H9 (cell line): ENCODE data around the gene SUN2. TPM values are rescaled to one million over a fixed set of nuclear protein-coding genes. Genes with fewer than 3 reads are reported as not detected.

Experiments
- DNase-seq: peaks from one replicate; pipeline ENCODE4 v3.0.0-alpha.2; 2017
- H2AFZ ChIP-seq: one replicate; pipeline ENCODE4 v1.6.1; 2013; ENCODE audit warnings: mild to moderate bottlenecking, low read length, control low read depth, moderate library complexity
- H2AK5ac ChIP-seq: 2 replicates; pipeline ENCODE4 v1.6.1; 2013; ENCODE audit warnings: low read length, control low read depth, mixed read lengths; ENCODE audit not compliant: insufficient read length
- H2BK120ac ChIP-seq: one replicate; pipeline ENCODE4 v1.6.1; 2013; ENCODE audit warnings: low read depth, mild to moderate bottlenecking, low read length, control low read depth, inconsistent platforms; ENCODE audit not compliant: poor library complexity, severe bottlenecking
- H2BK12ac ChIP-seq: 2 replicates; pipeline ENCODE4 v1.6.1; 2013; ENCODE audit warnings: low read length, control low read depth, mixed read lengths, low read depth; ENCODE audit not compliant: insufficient read length
- H2BK15ac ChIP-seq: 2 replicates; pipeline ENCODE4 v1.6.1; 2013; ENCODE audit warnings: low read depth, low read length, control low read depth
- H2BK20ac ChIP-seq: one replicate; pipeline ENCODE4 v1.6.1; 2013; ENCODE audit warnings: low read depth, mild to moderate bottlenecking, low read length, control low read depth, inconsistent platforms; ENCODE audit not compliant: poor library complexity, severe bottlenecking
- H2BK5ac ChIP-seq: 2 replicates; pipeline ENCODE4 v1.6.1; 2013; ENCODE audit warnings: low read length, control low read depth, mixed read lengths; ENCODE audit not compliant: insufficient read length
- H3K14ac ChIP-seq: 2 replicates; pipeline ENCODE4 v1.6.1; 2013; ENCODE audit warnings: low read length, control low read depth; ENCODE audit not compliant: insufficient read depth
- H3K18ac ChIP-seq: 2 replicates; pipeline ENCODE4 v1.6.1; 2013; ENCODE audit warnings: low read depth, mild to moderate bottlenecking, mixed read lengths, low read length, control low read depth; ENCODE audit not compliant: insufficient read length
- H3K23ac ChIP-seq: 2 replicates; pipeline ENCODE4 v1.6.1; 2013; ENCODE audit warnings: low read length, control low read depth, mixed read lengths, low read depth; ENCODE audit not compliant: insufficient read length
- H3K23me2 ChIP-seq: 2 replicates; pipeline ENCODE4 v1.6.1; 2013; ENCODE audit warnings: low read depth, mild to moderate bottlenecking, mixed read lengths, low read length, control low read depth; ENCODE audit not compliant: insufficient read length, poor library complexity, severe bottlenecking
- H3K27ac ChIP-seq: 2 replicates; pipeline ENCODE4 v1.5.1; 2013; ENCODE audit warnings: low read length, control low read depth, mixed read lengths, low read depth; ENCODE audit not compliant: insufficient read length
- H3K27me3 ChIP-seq: 2 replicates; pipeline ENCODE4 v1.6.1; 2013; ENCODE audit warnings: low read length, control low read depth, inconsistent platforms; ENCODE audit not compliant: insufficient read depth
- H3K4ac ChIP-seq: 2 replicates; pipeline ENCODE4 v1.6.1; 2013; ENCODE audit warnings: low read depth, mild to moderate bottlenecking, control low read depth, inconsistent platforms, low read length, moderate library complexity
- H3K4me1 ChIP-seq: 2 replicates; pipeline ENCODE4 v1.6.1; 2013; ENCODE audit warnings: low read length, control low read depth, inconsistent platforms; ENCODE audit not compliant: insufficient read depth
- H3K4me2 ChIP-seq: 2 replicates; pipeline ENCODE4 v1.6.1; 2013; ENCODE audit warnings: low read length, control low read depth, mixed read lengths; ENCODE audit not compliant: insufficient read length, insufficient read depth
- H3K56ac ChIP-seq: 2 replicates; pipeline ENCODE4 v1.6.1; 2013; ENCODE audit warnings: low read depth, mild to moderate bottlenecking, mixed read lengths, low read length, control low read depth; ENCODE audit not compliant: insufficient read length
- H3K79me1 ChIP-seq: 2 replicates; pipeline ENCODE4 v1.6.1; 2013; ENCODE audit warnings: low read depth, mild to moderate bottlenecking, moderate library complexity, low read length, control low read depth, inconsistent platforms; ENCODE audit not compliant: insufficient read depth, poor library complexity, severe bottlenecking
- H3K79me2 ChIP-seq: 2 replicates; pipeline ENCODE4 v1.6.1; 2013; ENCODE audit warnings: low read length, control low read depth, inconsistent platforms; ENCODE audit not compliant: insufficient read depth
- H3K9ac ChIP-seq: 2 replicates; pipeline ENCODE4 v1.6.1; 2013; ENCODE audit warnings: low read length, control low read depth, mixed read lengths; ENCODE audit not compliant: insufficient read length; ENCODE audit errors: extremely low read depth
- H3K9me3 ChIP-seq: one replicate; pipeline ENCODE4 v1.6.1; 2013; ENCODE audit warnings: low read depth, low read length, inconsistent platforms; ENCODE audit not compliant: control insufficient read depth
- H3T11ph ChIP-seq: one replicate; pipeline ENCODE4 v1.6.1; 2013; ENCODE audit warnings: mild to moderate bottlenecking, low read length, control low read depth, inconsistent platforms
- H4K20me1 ChIP-seq: one replicate; pipeline ENCODE4 v1.6.1; 2013; ENCODE audit not compliant: control insufficient read depth, insufficient read length, insufficient read depth
- H4K5ac ChIP-seq: 2 replicates; pipeline ENCODE4 v1.6.1; 2013; ENCODE audit warnings: low read depth, mild to moderate bottlenecking, mixed read lengths, low read length, control low read depth; ENCODE audit not compliant: insufficient read length
- H4K8ac ChIP-seq: replicated peaks from 2 replicates; pipeline ENCODE4 v1.6.1; 2013; ENCODE audit warnings: low read length, control low read depth, mixed read lengths, low read depth; ENCODE audit not compliant: insufficient read length
- H4K91ac ChIP-seq: 2 replicates; pipeline ENCODE4 v1.6.1; 2013; ENCODE audit warnings: low read depth, mild to moderate bottlenecking, moderate library complexity, mixed read lengths, low read length, control low read depth; ENCODE audit not compliant: insufficient read length
- H3K27ac Mint-ChIP-seq, 3 experiments: 2 replicates in 2 of 3; 3 replicates in 1 of 3; pipeline ENCODE4 v1.8.0; 2020 to 2021; ENCODE audit warnings: mixed read lengths in 3 of 3, mild to moderate bottlenecking in 1 of 3, moderate library complexity in 1 of 3
- H3K27me3 Mint-ChIP-seq: 2 replicates; pipeline ENCODE4 v1.8.0; 2021; ENCODE audit warnings: low read depth, mild to moderate bottlenecking, moderate library complexity, mixed read lengths
- H3K36me3 Mint-ChIP-seq, 3 experiments: 2 replicates in 2 of 3; 3 replicates in 1 of 3; pipeline ENCODE4 v1.8.0; 2020 to 2021; ENCODE audit warnings: low read depth in 3 of 3, mixed read lengths in 3 of 3; ENCODE audit not compliant: insufficient read depth in 1 of 3
- H3K4me1 Mint-ChIP-seq, 2 experiments: 2 replicates each; pipeline ENCODE4 v1.8.0; 2020; ENCODE audit warnings: mixed read lengths in 2 of 2
- H3K4me3 Mint-ChIP-seq, 2 experiments: 2 replicates in 1 of 2; 3 replicates in 1 of 2; pipeline ENCODE4 v1.8.0; 2020 to 2021; ENCODE audit warnings: mild to moderate bottlenecking in 2 of 2, mixed read lengths in 2 of 2, moderate library complexity in 1 of 2
- H3K9me3 Mint-ChIP-seq, 2 experiments: 2 replicates in 1 of 2; 3 replicates in 1 of 2; pipeline ENCODE4 v1.8.0; 2020; ENCODE audit warnings: mild to moderate bottlenecking in 2 of 2, mixed read lengths in 2 of 2, moderate library complexity in 1 of 2
- CTCF ChIP-seq: fragments of 200-600 bp; sonication (generic); conservative IDR thresholded peaks from 3 replicates; pipeline ENCODE4 v1.8.0; 2021; ENCODE audit warnings: antibody characterized with exemption, mild to moderate bottlenecking
- WGBS: extraction: QIAGEN DNeasy Blood & Tissue Kit; methylation state at CpG from one replicate; pipeline ENCODE4 v1.1.7; 2013; ENCODE audit warnings: missing lambda C conversion rate, low lambda C conversion rate, mixed read lengths; ENCODE audit not compliant: insufficient read length; ENCODE audit errors: extremely low coverage; 5-methylcytosine and 5-hydroxymethylcytosine counted together
- total RNA-seq: library from RNA; stranded (reverse); gene quantifications from 2 replicates; pipeline ENCODE4 v1.2.1, GENCODE V29; 2021

The SUN2 gene
- total RNA-seq, 1 experiment from 2014 or later = 12.0 TPM

- Mint-ChIP-seq H3K4me1 (no peaks in the 10 kb centered on the region), H3K4me3 (no peak overlapping the region), H3K9me3 (no peaks in the 10 kb centered on the region), H3K36me3 (peaks cover 45 to 98% (median 80%) of the 10 kb centered on the region in 3 experiments; a peak in 6 of 7 replicates), H3K27me3 (no peaks in the 10 kb centered on the region), H3K27ac (no peak overlapping the region; a peak in 1 of 7 replicates)
- WGBS = no CpG with 5 or more reads among the region's 18 CpGs
- Histone ChIP-seq H3K23me2 (no peaks in the 10 kb centered on the region), H4K91ac (no peak overlapping the region), H2BK20ac (no peak overlapping the region), H3K9me3 (no peaks in the 10 kb centered on the region), H3K4me2 (no peak overlapping the region), H3K9ac (no peak overlapping the region), H2BK5ac (no peak overlapping the region), H3T11ph (no peak overlapping the region), H3K79me1 (no peaks in the 10 kb centered on the region), H3K14ac (no peak overlapping the region; the same call in 1 of the 2 replicates), H3K23ac (no peak overlapping the region), H2BK120ac (no peak overlapping the region), H3K27ac (no peak overlapping the region), H3K4me1 (no peaks in the 10 kb centered on the region), H2AK5ac (no peak overlapping the region), H2BK15ac (no peak overlapping the region), H2AFZ (no peak overlapping the region), H3K4ac (no peak overlapping the region), H3K18ac (no peak overlapping the region), H4K20me1 (no peaks in the 10 kb centered on the region), H3K79me2 (no peaks in the 10 kb centered on the region), H3K56ac (no peak overlapping the region), H2BK12ac (no peak overlapping the region), H4K8ac (no peak overlapping the region), H3K27me3 (no peaks in the 10 kb centered on the region), H4K5ac (no peak overlapping the region)
- no peak for DNase-seq
- no peak for TF ChIP-seq CTCF
Measured at GRCh38 chr22:38728871-38729796, 26.7 kb downstream of the SUN2 start.
